ENCODE data around the gene TSHZ2.

GRCh38 chr20:53245574-53245973, 273.4 kb downstream of the TSHZ2 start:
- TF ChIP-seq CTCF (conservative IDR thresholded peaks at IDR 0.05; ENCODE audit: low read depth, low read length) (no peak), BHLHE40 (IDR thresholded peaks at IDR 0.05; ENCODE audit: low read depth, low read length) (no peak), POLR2A (IDR thresholded peaks at IDR 0.05; ENCODE audit: low read depth, low read length) (no peak), RFX5 (IDR thresholded peaks at IDR 0.05; ENCODE audit: low read depth, low read length) (no peak), USF2 (IDR thresholded peaks at IDR 0.05; ENCODE audit: low read depth, low read length) (no peak), CEBPB (IDR thresholded peaks at IDR 0.05; ENCODE audit: low read depth, low read length) (no peak), MXI1 (IDR thresholded peaks at IDR 0.05; ENCODE audit: borderline replicate concordance, low read depth, low read length) (no peak), MAFK (IDR thresholded peaks at IDR 0.05; ENCODE audit: low read depth, low read length) (no peak), MAZ (IDR thresholded peaks at IDR 0.05; ENCODE audit: borderline replicate concordance, low read depth, low read length) (no peak), RAD21 (IDR thresholded peaks at IDR 0.05; ENCODE audit: low read length) (no peak)

Data from IMR-90 (cell line).